Measurements from ENCODE around the gene ZBTB20. TPM values are rescaled to one million over a fixed set of nuclear protein-coding genes. Genes with fewer than 3 reads are reported as not detected.

ZBTB20 gene
- total RNA-seq, 4 donors from 2014 or later: 148 to 242 (median 188) TPM

GRCh38 chr3:114380233-114380651, 766.8 kb downstream of the ZBTB20 start:
- H3K27me3 ChIP-seq: no peaks in the 10 kb centered on the region
- TF ChIP-seq CTCF (IDR thresholded peaks at IDR 0.05) (no peak), POLR2A (IDR thresholded peaks at IDR 0.05) (no peak)
- no peak overlapping the region for H3K4me3 ChIP-seq (replicated peaks in 1 of 3)
- no peaks in the 10 kb centered on the region for H3K9me3 ChIP-seq
- H3K36me3 ChIP-seq: peaks cover 3 to 5% of the 10 kb centered on the region in 2 donors
- DNase-seq: peak; percentile 25 to 28
- intact Hi-C loops (cut with DNase I): no loop called here
- WGBS, 2 donors: 60 to 78% methylated on average over 4 of the region's 4 CpGs
- peak overlapping the region in 2 of 3 donors; percentile 54 to 60 for H3K27ac ChIP-seq
- H3K4me1 ChIP-seq: peaks cover 28 to 40% of the 10 kb centered on the region in 2 donors

DNA sequence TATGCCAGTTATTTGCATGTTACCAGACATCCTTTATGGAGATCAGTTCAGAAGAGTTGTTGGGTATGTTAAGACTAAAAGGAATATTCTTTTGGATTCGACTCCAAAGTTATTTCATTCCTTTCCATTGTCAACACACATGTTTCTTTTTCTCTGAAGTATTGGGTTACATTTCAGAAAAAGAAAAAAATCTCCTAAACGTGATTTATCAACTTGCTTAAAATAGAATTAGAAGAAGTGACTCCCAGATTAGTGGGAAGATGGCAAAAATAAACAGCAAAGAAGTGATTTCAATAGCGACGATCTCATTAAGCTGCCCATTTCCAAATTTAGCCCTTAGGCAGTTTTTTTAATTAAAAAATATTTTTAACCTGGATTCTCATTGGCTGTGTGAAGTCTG, 767.8 kb downstream of the ZBTB20 start:
- Histone ChIP-seq H3K27me3 (no peaks in the 10 kb centered on the region), H3K27ac (peak overlapping the region in 2 of 3 donors; percentile 54 to 60), H3K4me3 (replicated peaks in 1 of 3) (no peak overlapping the region), H3K9me3 (no peaks in the 10 kb centered on the region), H3K36me3 (peaks cover 3 to 5% of the 10 kb centered on the region in 2 donors), H3K4me1 (peaks cover 23 to 34% of the 10 kb centered on the region in 2 donors)
- intact Hi-C loops (cut with DNase I): loop anchor here (10.0 kb wide), 1 partner anchor 786 kb away; no protein-coding TSS in a partner anchor
- 71 to 77% methylated on average over 4 of the region's 4 CpGs for WGBS, 2 donors
- DNase-seq: no peak
- no peak for TF ChIP-seq POLR2A (IDR thresholded peaks at IDR 0.05)
- no peak for TF ChIP-seq CTCF (IDR thresholded peaks at IDR 0.05)

GRCh38 chr3:114378760-114379159, 768.3 kb downstream of the ZBTB20 start:
- no peak for DNase-seq
- no peak overlapping the region for H3K27ac ChIP-seq
- no peaks in the 10 kb centered on the region for H3K27me3 ChIP-seq
- TF ChIP-seq POLR2A (IDR thresholded peaks at IDR 0.05) (no peak), CTCF (IDR thresholded peaks at IDR 0.05) (no peak)
- H3K9me3 ChIP-seq: no peaks in the 10 kb centered on the region
- peaks cover 3 to 5% of the 10 kb centered on the region in 2 donors for H3K36me3 ChIP-seq
- intact Hi-C loops (cut with DNase I): loop anchor here (10.0 kb wide), 1 partner anchor 786 kb away; no protein-coding TSS in a partner anchor
- WGBS, 2 donors: 89 to 98% methylated on average over 5 of the region's 5 CpGs
- peaks cover 23 to 34% of the 10 kb centered on the region in 2 donors for H3K4me1 ChIP-seq
- no peak overlapping the region for H3K4me3 ChIP-seq (replicated peaks in 1 of 3)

- Histone ChIP-seq H3K9me3 (no peaks in the 10 kb centered on the region), H3K27ac (no peak overlapping the region), H3K27me3 (no peaks in the 10 kb centered on the region), H3K36me3 (peaks cover 3 to 5% of the 10 kb centered on the region in 2 donors), H3K4me3 (replicated peaks in 1 of 3) (no peak overlapping the region), H3K4me1 (peaks cover 23 to 30% of the 10 kb centered on the region in 2 donors)
- WGBS, 2 donors: 93 to 94% methylated on average over 4 of the region's 4 CpGs
- intact Hi-C loops (cut with DNase I): loop anchor here (10.0 kb wide), 1 partner anchor 787 kb away; no protein-coding TSS in a partner anchor
- DNase-seq: no peak
- no peak for TF ChIP-seq CTCF (IDR thresholded peaks at IDR 0.05)
- TF ChIP-seq POLR2A (IDR thresholded peaks at IDR 0.05): no peak
These were observed 769.7 kb downstream of the ZBTB20 start for GRCh38 chr3:114377426-114377825.

- Histone ChIP-seq H3K27me3 (no peaks in the 10 kb centered on the region), H3K36me3 (peaks cover 3 to 5% of the 10 kb centered on the region in 2 donors), H3K9me3 (no peaks in the 10 kb centered on the region), H3K27ac (peak overlapping the region in 1 of 3 donors; percentile 20), H3K4me3 (replicated peaks in 1 of 3) (no peak overlapping the region), H3K4me1 (peaks cover 23 to 30% of the 10 kb centered on the region in 2 donors)
- intact Hi-C loops (cut with DNase I): loop anchor here (10.0 kb wide), 1 partner anchor 788 kb away; no protein-coding TSS in a partner anchor
- WGBS, 2 donors: 85 to 89% methylated on average over 8 of the region's 8 CpGs
- DNase-seq: no peak
- TF ChIP-seq POLR2A (IDR thresholded peaks at IDR 0.05) (no peak), CTCF (IDR thresholded peaks at IDR 0.05) (no peak)
These were observed 770.4 kb downstream of the ZBTB20 start for GRCh38 chr3:114376516-114377185.

All from thyroid gland (tissue), 4 donors.